Mesodermal cell (in vitro differentiated cells): ENCODE measurements around the gene SERPINB6.

ENCODE experiments used
- H3K27ac ChIP-seq: 2 replicates; pipeline ENCODE4 v1.7.0; 2013; ENCODE audit warnings: mild to moderate bottlenecking, low read depth, low read length, moderate library complexity; ENCODE audit not compliant: severe bottlenecking
- H3K36me3 ChIP-seq: 2 replicates; pipeline ENCODE4 v1.7.1; 2013; ENCODE audit warnings: mild to moderate bottlenecking, low read length, moderate library complexity; ENCODE audit not compliant: control insufficient read depth, insufficient read depth
- H3K4me1 ChIP-seq: one replicate; pipeline ENCODE4 v1.7.1; 2013; ENCODE audit warnings: mild to moderate bottlenecking, low read length; ENCODE audit not compliant: insufficient read depth, control insufficient read depth, poor library complexity, severe bottlenecking
- H3K4me3 ChIP-seq: 2 replicates; pipeline ENCODE4 v1.7.0; 2013; ENCODE audit warnings: low read length, control low read depth, mild to moderate bottlenecking; ENCODE audit not compliant: insufficient read depth, poor library complexity, severe bottlenecking; ENCODE audit errors: extremely low read depth
- H3K9me3 ChIP-seq: 2 replicates; pipeline ENCODE4 v1.7.1; 2013; ENCODE audit warnings: mild to moderate bottlenecking, low read length, moderate library complexity; ENCODE audit not compliant: control insufficient read depth
- WGBS, 2 experiments: methylation state at CpG; one replicate each; pipeline ENCODE4 v1.1.5; 2013; ENCODE audit warnings: missing lambda C conversion rate in 2 of 2; ENCODE audit not compliant: insufficient coverage in 2 of 2; 5-methylcytosine and 5-hydroxymethylcytosine counted together

SERPINB6 gene

DNA sequence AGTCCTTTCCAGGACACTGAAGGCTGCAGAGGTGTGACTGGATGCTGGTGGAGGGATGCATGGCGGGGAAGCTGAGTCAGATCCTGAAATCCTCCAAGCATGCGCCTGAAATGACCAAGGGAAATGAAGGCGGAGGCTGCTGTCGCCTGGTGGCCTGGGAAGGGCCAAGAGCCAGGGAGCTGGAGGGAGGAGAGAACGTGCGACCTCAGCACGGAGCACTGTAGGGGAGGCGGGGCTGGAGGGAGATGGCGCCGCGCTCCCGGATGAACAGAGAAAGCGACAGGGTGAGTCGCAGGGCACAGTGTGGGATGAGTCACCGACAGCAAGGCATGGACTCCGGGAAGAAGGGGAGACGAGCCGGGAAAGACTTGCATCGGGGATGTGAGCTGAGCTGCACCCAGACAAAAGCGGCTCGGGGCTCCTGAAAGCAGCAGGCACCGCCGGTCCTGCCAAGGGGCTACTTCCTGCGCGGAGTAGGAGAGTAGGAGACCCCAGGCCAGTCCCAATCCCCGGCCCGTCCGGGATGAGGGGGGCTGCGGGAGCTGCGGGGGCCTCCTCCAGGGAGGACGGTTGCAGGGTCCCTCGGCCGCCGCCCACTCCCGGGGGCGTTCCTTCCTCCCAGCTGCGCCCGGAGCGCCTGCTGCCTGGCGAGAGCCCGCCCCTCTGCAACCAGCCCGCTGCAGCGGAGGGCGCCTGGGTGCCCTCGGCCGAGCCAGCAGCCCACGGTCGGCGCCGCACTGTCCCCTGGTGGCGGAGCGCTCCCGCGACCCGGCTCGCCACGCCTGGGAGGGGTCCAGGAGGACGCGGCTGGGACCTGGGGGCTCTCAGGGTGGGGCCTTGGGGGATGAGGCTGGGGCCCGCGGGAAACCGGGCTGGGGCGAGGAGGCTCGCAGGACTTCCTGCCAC lies 17.3 kb upstream of the SERPINB6 start:
- no peaks in the 10 kb centered on the region for H3K36me3 ChIP-seq
- 0% methylated on average over 33 to 43 of the region's 64 CpGs for WGBS, 2 experiments

DNA sequence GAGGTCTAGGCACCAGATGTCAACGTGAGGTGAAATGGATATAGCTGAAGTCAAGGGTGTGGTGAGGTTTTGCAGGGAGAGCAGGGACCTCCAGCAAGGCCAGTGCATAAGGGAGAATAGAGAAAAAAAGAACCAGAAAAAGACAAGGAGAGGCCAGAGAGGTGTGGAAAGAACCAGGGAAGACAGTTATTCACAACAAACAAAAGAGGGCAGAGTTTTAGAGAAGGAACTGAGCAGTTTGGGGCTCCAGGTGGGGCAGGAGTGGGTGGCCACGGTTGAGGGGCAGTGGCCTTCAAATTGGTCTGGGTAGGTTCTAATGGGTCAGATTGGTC lies 16.7 kb upstream of the SERPINB6 start:
- no peaks in the 10 kb centered on the region for H3K9me3 ChIP-seq
- H3K36me3 ChIP-seq: no peaks in the 10 kb centered on the region
- H3K27ac ChIP-seq: peak overlapping the region; percentile 99
- peak overlapping the region; percentile 55 for H3K4me3 ChIP-seq
- H3K4me1 ChIP-seq: peaks cover 15% of the 10 kb centered on the region
- WGBS, 2 experiments: 8 to 20% methylated on average over 2 of the region's 2 CpGs

More for the DNA sequence above, 17.3 kb upstream of the SERPINB6 start:
- peaks cover 15% of the 10 kb centered on the region for H3K4me1 ChIP-seq
- H3K4me3 ChIP-seq: peak overlapping the region; percentile 55
- H3K9me3 ChIP-seq: no peaks in the 10 kb centered on the region
- peak overlapping the region; percentile 99 for H3K27ac ChIP-seq

DNA sequence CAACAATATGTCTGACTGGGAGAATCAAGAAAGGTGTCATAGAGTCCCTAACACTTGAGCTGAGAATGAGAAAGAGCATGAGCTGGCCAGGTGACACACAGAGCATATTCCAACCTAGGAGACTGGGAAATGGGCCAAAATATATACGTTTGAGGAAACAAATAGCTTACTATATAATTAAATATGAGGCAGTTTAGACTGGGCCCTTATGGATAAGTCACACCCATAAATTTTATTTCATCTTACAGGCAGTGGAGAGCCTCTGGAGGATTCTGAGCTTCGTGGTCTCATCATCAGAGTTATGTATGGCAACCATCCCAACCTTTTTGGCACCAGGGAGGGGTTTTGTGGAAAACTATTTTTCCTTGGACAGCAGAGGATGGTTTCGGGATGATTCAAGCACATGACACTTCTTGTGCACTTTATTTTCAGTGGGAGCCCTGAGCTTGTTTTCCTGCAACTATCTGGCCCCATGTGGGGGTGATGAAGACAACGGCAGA lies 15.4 kb upstream of the SERPINB6 start:
- no peaks in the 10 kb centered on the region for H3K9me3 ChIP-seq
- 100% methylated on average over 1 to 3 of the region's 4 CpGs for WGBS, 2 experiments
- H3K36me3 ChIP-seq: no peaks in the 10 kb centered on the region
- H3K4me1 ChIP-seq: peaks cover 24% of the 10 kb centered on the region
- H3K4me3 ChIP-seq: no peak overlapping the region
- H3K27ac ChIP-seq: no peak overlapping the region

DNA sequence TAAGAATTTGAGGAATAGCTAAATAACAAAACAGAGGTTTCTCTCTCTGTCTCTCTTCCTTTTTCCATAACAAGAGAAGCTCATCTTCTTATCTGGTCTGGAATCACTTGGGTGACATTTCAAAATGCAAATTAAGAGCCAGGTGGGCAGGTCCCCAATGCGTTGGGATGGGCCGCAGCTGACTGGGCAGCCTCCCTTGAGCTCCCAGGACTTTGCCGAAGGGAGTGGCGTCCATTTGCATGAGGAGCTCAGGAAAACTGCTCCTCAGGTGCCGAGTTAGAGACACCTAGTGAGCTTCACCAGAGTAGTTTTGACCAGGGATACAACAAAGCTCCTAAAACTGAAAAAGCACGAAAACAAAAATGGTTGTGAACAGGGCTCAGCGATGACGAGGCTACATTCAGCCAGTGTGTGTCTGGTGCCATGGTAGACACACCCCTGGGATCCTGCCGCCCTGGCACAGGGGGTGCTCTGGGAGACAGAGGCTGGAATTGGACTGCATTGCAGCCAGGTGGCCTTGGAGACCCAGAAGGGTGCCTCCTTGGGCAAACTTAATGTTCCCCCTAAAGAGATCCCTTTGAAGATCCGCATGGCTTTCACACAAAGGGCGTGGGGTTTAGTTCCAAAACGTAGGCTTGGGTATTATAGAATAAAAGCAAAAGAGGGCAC lies 13.5 kb upstream of the SERPINB6 start:
- Histone ChIP-seq H3K36me3 (no peaks in the 10 kb centered on the region), H3K4me3 (no peak overlapping the region), H3K4me1 (peaks cover 17% of the 10 kb centered on the region), H3K27ac (no peak overlapping the region), H3K9me3 (no peaks in the 10 kb centered on the region)
- WGBS, 2 experiments: 70 to 73% methylated on average over 11 to 12 of the region's 12 CpGs

DNA sequence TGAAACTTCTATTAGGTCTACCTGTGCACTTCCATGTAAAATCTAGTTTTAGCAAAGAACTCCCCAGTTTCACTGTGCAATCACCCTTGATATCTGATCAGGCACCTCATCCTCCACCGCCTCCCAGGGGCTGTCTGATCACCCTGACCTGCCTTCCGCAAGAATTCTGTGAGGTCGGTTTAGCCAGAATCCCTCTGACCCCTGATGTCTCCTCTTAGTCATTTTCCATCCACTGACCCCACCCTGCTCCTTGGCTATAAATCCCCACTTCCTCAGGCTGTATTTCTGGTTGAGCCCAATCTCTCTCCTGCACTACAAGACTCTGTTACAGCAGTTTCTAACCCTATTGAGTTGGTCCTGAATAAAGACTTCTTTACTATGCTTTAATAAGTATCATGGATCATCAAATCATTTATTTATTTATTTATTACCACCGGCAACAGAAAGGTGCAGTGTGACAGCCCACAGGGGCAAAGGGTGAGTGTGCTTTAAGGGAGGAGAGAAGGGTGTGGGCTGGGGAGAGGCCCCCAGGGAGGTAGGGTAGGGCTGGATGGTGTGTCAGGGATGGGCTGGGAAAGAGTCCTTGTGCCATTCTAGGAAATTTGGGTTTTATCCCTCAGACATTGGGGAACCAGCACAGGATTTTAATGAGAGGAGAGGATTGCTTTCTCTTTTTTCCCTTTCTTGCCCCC lies 11.2 kb upstream of the SERPINB6 start:
- Histone ChIP-seq H3K4me1 (peaks cover 16% of the 10 kb centered on the region), H3K9me3 (no peaks in the 10 kb centered on the region), H3K36me3 (no peaks in the 10 kb centered on the region), H3K4me3 (no peak overlapping the region), H3K27ac (no peak overlapping the region)
- 79 to 83% methylated on average over 3 of the region's 4 CpGs for WGBS, 2 experiments

DNA sequence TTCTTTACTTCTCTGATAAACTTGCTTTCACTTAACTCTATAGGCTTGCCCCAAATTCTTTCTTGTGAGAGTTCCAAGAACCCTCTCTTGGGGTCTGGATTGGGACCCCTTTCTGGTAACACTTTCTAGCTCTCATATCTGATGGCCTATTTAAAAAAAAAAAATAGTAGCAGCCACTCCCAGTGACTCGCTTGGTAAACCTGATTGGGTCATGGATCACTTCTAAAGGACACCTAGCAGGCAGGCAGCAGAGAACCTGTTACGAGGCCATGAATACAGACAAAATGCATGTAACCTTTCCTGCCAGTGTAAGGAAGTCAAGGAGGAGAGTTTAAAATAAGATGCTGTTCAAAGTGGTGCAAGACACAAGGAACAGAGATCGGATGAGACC lies 9.1 kb upstream of the SERPINB6 start:
- H3K36me3 ChIP-seq: no peaks in the 10 kb centered on the region
- H3K4me3 ChIP-seq: no peak overlapping the region
- no peak overlapping the region for H3K27ac ChIP-seq
- peaks cover 16% of the 10 kb centered on the region for H3K4me1 ChIP-seq
- no peaks in the 10 kb centered on the region for H3K9me3 ChIP-seq
- 88 to 92% methylated on average over 3 of the region's 3 CpGs for WGBS, 2 experiments

DNA sequence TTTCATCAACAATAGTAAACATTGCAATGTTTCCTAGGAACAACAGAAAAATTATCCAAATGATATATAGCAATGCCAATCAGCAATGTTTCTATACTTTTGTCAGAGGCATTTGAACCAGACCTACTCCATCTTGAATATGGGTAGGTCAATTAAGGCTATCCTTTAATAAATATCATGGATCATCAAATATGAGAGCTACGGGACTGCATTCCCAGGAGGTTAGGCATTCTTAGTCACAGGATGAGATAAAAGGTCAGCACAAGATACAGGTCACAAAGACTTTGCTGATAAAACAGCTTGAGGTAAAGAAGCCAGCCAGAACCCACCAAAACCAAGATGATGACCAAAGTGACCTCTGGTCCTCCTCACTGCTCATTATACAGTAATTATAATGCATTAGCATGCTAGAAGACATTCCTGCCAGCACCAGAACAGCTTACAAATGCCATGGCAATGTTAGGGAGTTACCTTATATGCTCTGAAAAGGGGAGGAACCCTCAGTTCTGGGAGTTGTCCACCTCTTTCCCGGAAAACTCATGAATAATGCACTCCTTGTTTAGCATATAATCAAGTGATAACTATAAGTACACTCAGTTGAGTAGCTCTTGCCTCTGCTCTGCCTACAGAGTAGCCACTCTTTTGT lies 8.6 kb upstream of the SERPINB6 start:
- WGBS, 2 experiments: 80 to 100% methylated on average over 1 of the region's 2 CpGs
- Histone ChIP-seq H3K9me3 (no peaks in the 10 kb centered on the region), H3K4me3 (no peak overlapping the region), H3K4me1 (peaks cover 16% of the 10 kb centered on the region), H3K27ac (no peak overlapping the region), H3K36me3 (no peaks in the 10 kb centered on the region)

DNA sequence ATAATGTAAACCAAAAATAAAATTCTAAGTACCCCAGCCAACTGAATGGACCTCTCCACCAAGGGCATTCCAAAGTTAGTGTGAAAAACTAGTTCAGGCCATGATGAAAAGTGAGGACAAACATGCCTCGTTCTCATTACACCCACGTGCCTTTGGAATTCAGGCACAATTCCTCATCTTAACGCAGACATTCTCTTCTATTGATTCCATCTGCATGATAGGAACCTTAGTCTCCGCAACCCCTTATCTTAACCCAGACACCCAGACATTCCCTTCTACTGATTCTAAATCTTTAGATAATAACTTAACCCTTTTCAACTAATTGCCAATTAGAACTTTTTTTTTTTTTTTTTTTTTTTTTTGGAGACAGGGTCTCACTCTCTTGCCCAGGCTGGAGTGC lies 7.6 kb upstream of the SERPINB6 start:
- no peak overlapping the region for H3K4me3 ChIP-seq
- WGBS, 2 experiments: 63 to 73% methylated on average over 3 of the region's 4 CpGs
- H3K9me3 ChIP-seq: no peaks in the 10 kb centered on the region
- no peak overlapping the region for H3K27ac ChIP-seq
- peaks cover 16% of the 10 kb centered on the region for H3K4me1 ChIP-seq
- H3K36me3 ChIP-seq: no peaks in the 10 kb centered on the region

DNA sequence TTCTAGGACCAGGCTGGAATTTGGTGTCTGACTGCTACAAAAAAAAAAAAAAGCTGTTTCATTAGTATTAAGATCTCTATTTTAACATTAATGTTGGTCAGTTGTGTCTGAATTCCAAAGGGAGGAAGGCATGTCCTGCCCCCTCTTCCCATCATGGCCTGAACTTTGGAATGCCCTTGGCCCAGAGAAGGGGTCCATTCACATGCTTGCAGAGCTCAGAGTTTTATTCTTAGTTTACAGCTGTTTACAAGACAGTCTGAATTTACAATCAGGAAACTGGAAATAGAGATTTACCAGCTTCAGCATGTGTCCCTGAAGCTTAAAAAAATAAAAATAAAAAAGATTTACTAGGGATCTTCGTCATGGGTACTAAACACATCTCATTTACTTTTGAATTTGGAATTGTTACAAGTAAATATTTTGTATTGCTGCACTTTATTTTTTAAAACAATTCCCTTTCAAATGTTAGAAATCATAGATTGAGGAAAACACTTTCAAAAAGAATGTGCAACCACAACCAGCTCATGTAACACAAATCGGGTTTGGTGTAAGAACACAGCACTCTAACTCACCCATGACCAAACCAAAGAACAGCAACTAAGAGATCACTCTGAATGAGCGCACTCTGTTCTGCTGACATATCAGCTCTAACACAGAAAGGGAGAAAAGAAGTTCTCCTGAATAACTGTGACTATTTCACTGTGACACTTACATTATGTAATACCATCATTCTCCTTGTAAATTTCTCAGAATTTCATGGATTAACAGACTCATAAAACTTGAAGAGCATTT lies 6.6 kb upstream of the SERPINB6 start:
- no peaks in the 10 kb centered on the region for H3K36me3 ChIP-seq
- H3K4me1 ChIP-seq: peaks cover 15% of the 10 kb centered on the region
- no peak overlapping the region for H3K27ac ChIP-seq
- 92% methylated on average over 2 of the region's 3 CpGs; no CpG with 5 or more reads in 1 of the 2 experiments for WGBS, 2 experiments
- no peaks in the 10 kb centered on the region for H3K9me3 ChIP-seq
- no peak overlapping the region for H3K4me3 ChIP-seq

DNA sequence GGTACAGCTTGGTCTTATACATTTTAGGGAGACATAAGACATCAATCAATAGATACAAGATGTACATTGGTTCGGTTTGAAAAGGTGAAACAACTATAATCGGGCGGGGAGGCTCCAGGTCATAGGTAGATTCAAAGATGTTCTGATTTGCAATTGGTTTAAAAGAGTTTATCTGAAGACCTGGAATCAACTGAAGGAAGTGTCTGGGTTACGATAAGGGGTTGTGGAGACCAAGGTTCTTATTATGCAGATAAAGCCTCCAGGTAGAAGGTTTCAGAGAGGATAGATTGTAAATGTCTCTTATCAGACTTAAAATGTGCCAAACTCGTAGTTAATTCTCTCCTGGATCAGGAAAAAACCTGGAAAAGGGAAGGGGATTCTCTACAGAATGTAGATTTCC lies 5.9 kb upstream of the SERPINB6 start:
- no peaks in the 10 kb centered on the region for H3K9me3 ChIP-seq
- no peaks in the 10 kb centered on the region for H3K36me3 ChIP-seq
- WGBS, 2 experiments: 69 to 79% methylated on average over 3 to 5 of the region's 5 CpGs
- H3K4me1 ChIP-seq: peaks cover 8% of the 10 kb centered on the region
- H3K27ac ChIP-seq: no peak overlapping the region
- no peak overlapping the region for H3K4me3 ChIP-seq
